AG09319 (cell line): Measurements from ENCODE around the gene POFUT1.

Source experiments
- DNase-seq: peaks from one replicate; pipeline ENCODE4 v3.0.0-alpha.2; 2010; ENCODE audit warnings: low read depth; ENCODE audit errors: extremely low read depth
- CTCF ChIP-seq: IDR thresholded peaks from 2 replicates; pipeline ENCODE4 v1.5.1; 2011; ENCODE audit warnings: low read depth, mild to moderate bottlenecking, inconsistent platforms, low read length, moderate library complexity

Gene POFUT1

GRCh38 chr20:32181606-32182005 lies 26.1 kb upstream of the POFUT1 start:
- DNase-seq: no peak
- no peak for TF ChIP-seq CTCF

DNA sequence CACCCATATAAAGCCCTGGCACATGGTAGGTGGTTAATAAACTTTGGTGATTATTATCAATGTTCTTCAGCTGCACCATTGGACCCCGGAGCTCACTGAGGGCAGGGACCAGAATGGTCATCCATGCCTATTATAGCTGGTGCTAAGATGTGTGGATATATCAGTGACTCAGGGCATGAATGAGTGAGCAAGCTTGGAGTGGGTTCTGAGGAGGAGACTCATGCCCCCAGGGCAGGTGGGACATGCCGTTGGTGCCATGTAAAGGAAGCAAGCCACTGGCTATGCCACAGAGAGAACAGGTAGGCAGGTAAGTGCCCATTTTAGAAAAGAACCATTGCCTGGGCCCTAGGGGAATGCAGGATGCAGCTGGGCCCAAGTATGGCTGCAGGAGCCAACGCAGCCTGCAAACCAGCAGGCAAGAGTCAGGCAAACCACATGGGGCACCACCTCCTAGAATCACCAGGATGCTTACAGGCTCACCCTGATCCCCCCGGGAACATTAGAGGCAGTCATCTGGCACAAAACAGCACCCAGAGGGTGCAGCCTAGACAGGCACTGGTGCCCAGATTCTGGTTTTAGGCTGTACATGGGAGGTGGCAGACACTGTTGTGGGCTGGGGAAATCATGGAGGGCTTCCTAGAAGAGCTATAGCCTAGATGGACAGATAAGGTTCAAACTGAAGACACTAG lies 23.6 kb upstream of the POFUT1 start:
- no peak for DNase-seq
- no peak for TF ChIP-seq CTCF

DNA sequence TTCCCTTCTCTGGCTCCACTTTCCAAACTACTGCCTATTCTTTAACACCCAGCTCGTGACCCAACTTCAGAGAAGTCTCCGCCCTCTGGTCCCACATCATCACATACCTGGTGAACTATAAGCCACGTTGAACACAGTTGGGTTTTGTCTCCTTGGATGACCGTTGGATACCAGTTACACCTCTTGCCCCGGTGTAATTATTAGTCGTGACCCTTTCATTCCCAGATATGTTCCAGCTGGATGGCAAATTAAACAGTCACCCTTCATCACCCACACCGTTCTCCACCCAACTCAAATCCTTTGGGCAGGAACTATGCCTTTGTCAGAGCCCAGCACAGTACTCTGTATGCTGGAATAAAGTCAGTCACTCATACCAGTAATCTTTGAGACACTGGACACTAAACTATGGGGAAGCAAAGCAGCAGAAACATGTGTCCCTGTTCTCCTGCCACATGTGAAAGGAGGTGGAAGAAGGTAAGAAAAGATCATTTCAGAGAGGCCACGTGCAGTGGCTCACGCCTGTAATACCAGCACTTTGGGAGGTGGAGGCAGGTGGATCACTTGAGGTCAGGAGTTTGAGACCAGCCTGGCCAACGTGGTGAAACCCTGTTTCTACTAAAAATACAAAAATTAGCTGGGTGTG lies 22.6 kb upstream of the POFUT1 start:
- DNase-seq: no peak
- no peak for TF ChIP-seq CTCF

DNA sequence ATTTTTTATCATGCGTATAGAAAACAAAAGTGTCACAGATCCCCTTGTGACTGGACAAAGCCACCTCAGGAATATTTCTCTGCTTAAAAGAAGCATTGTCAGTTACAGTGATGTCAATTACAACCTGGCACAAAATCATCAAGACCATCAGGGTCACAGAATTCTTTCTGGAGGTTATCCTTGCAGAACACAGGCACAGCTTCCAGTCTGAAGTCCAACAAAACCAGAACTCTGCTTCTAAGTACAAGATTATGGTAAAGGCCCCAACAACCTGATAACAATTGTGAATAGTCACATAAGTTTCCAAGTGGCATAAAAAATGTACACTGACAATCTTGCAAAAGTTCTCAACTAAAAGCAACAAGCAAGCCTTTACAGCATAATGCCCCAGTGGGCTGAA lies 21.2 kb upstream of the POFUT1 start:
- no peak for DNase-seq
- TF ChIP-seq CTCF: no peak

GRCh38 chr20:32188376-32189122 lies 19.1 kb upstream of the POFUT1 start:
- DNase-seq: no peak

DNA sequence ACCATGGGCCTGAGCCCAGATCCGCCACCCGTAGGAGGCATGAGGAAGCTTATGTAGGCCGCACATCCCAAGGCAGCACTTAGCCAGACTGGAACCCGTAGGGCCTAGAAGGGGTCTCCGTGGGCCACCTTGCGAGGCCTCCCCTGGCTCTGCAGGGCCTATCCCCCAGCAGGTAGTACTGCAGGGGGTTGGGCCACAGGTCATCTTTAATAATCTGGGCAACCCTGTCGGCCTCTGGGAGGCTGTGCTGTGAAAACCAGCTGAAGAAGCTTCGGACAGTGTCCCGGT lies 18.6 kb upstream of the POFUT1 start:
- no peak for TF ChIP-seq CTCF
- no peak for DNase-seq

More at GRCh38 chr20:32188376-32189122, 19.1 kb upstream of the POFUT1 start:
- TF ChIP-seq CTCF: no peak
